Right atrium auricular region (tissue), 2 donors: ENCODE measurements around the gene BACH2. TPM values are rescaled to one million over a fixed set of nuclear protein-coding genes. Genes with fewer than 3 reads are reported as not detected.
"Not testable (repeated sequence)": the region's sequence is repeated elsewhere in the genome, so short reads cannot be mapped to it uniquely, and the experiment has no call there.

Experiments used
- DNase-seq: peaks from one replicate; pipeline ENCODE4 v3.0.0-alpha.2; 2019; ENCODE audit warnings: low spot score
- H3K27ac ChIP-seq, 2 donors: fragments of 200-600 bp; sonication (generic); 1 replicate in 1 of 2; 2 replicates in 1 of 2; pipeline ENCODE4 v1.5.1; 2016 to 2019
- H3K27me3 ChIP-seq, 2 donors: fragments of 200-600 bp; sonication (generic); one replicate each; pipeline versions ENCODE4 v1.5.1 to v1.6.0; 2017 to 2019
- H3K36me3 ChIP-seq: fragments of 200-600 bp; sonication (generic); one replicate; pipeline ENCODE4 v1.5.1; 2016
- H3K4me1 ChIP-seq, 2 donors: fragments of 200-600 bp; sonication (generic); one replicate each; pipeline versions ENCODE4 v1.5.1 to v1.6.0; 2017 to 2019
- H3K4me3 ChIP-seq, 2 donors: fragments of 200-600 bp; sonication (generic); 1 replicate in 1 of 2; 2 replicates in 1 of 2; pipeline ENCODE4 v1.5.1; 2017 to 2019; ENCODE audit warnings: mild to moderate bottlenecking in 1 of 2, moderate library complexity in 1 of 2
- H3K9me3 ChIP-seq, 2 donors: fragments of 200-600 bp; sonication (generic); one replicate each; pipeline ENCODE4 v1.5.1; 2019
- CTCF ChIP-seq, 2 donors: fragments of 200-600 bp; sonication (generic); IDR thresholded peaks; one replicate each; pipeline ENCODE4 v1.5.1; 2019; ENCODE audit warnings: antibody characterized with exemption in 2 of 2
- total RNA-seq, 2 donors: library from RNA; depleted of rRNA; stranded (reverse); fragments of >200 nt; gene quantifications; one replicate each; pipeline ENCODE4 v1.1.0, GENCODE V29; 2016

BACH2 gene
- total RNA-seq, 2 donors from 2014 or later, result 0.82 to 2.2 TPM

GRCh38 chr6:89916136-89916920 is 380.3 kb downstream of the BACH2 start:
- no peaks in the 10 kb centered on the region for H3K27me3 ChIP-seq

GRCh38 chr6:89910902-89911240 is 385.8 kb downstream of the BACH2 start:
- Histone ChIP-seq H3K9me3 (peaks cover 0 to 9% of the 10 kb centered on the region in 2 donors), H3K4me1 (no peaks in the 10 kb centered on the region), H3K4me3 (no peak overlapping the region), H3K27me3 (no peaks in the 10 kb centered on the region), H3K27ac (no peak overlapping the region), H3K36me3 (no peaks in the 10 kb centered on the region)
- TF ChIP-seq CTCF (IDR thresholded peaks at IDR 0.05), result no peak
- DNase-seq, result no peak

More at GRCh38 chr6:89916136-89916920, 380.3 kb downstream of the BACH2 start:
- Histone ChIP-seq H3K4me1 (no peaks in the 10 kb centered on the region), H3K4me3 (no peak overlapping the region), H3K36me3 (no peaks in the 10 kb centered on the region), H3K27ac (no peak overlapping the region), H3K9me3 (peaks cover 4 to 23% of the 10 kb centered on the region in 2 donors)
- TF ChIP-seq CTCF (IDR thresholded peaks at IDR 0.05), result no peak
- DNase-seq, result no peak

- not testable (repeated sequence) for H3K4me3 ChIP-seq, H3K27ac ChIP-seq, H3K36me3 ChIP-seq, DNase-seq, H3K4me1 ChIP-seq, H3K27me3 ChIP-seq, H3K9me3 ChIP-seq
Observed at GRCh38 chr6:89910001-89910901, 386.4 kb downstream of the BACH2 start.

GRCh38 chr6:89895276-89895874 is 401.3 kb downstream of the BACH2 start:
- DNase-seq, result no peak
- TF ChIP-seq CTCF (IDR thresholded peaks at IDR 0.05), result no peak
- H3K27me3 ChIP-seq, result peaks cover 4 to 7% of the 10 kb centered on the region in 2 donors

GRCh38 chr6:89894169-89894568 is 402.5 kb downstream of the BACH2 start, which contains the start of gene GJA10:
TSS of gene GJA10 (plus strand) at chr6:89894469. CDS start at chr6:89894469, 0 bp downstream.
- Histone ChIP-seq H3K9me3 (no peaks in the 10 kb centered on the region), H3K27ac (no peak within 1 kb of the TSS), H3K4me1 (no peaks in the 10 kb centered on the region), H3K27me3 (peaks cover 4 to 7% of the 10 kb centered on the region in 2 donors), H3K4me3 (no peak within 1 kb of the TSS), H3K36me3 (no peaks in the 10 kb centered on the region)
- no peak for DNase-seq
- TF ChIP-seq CTCF (IDR thresholded peaks at IDR 0.05), result no peak

More at GRCh38 chr6:89895276-89895874, 401.3 kb downstream of the BACH2 start:
- Histone ChIP-seq H3K9me3 (no peaks in the 10 kb centered on the region), H3K4me3 (no peak overlapping the region), H3K36me3 (no peaks in the 10 kb centered on the region), H3K4me1 (no peaks in the 10 kb centered on the region), H3K27ac (no peak overlapping the region)

- not testable (repeated sequence) for H3K9me3 ChIP-seq, H3K27ac ChIP-seq, DNase-seq, H3K4me1 ChIP-seq, H3K4me3 ChIP-seq, H3K36me3 ChIP-seq
- H3K27me3 ChIP-seq, result peaks cover 4 to 12% of the 10 kb centered on the region in 2 donors
Observed at GRCh38 chr6:89892577-89892976, 404.1 kb downstream of the BACH2 start.

GRCh38 chr6:89890845-89891528 is 405.7 kb downstream of the BACH2 start:
- peaks cover 4 to 12% of the 10 kb centered on the region in 2 donors for H3K27me3 ChIP-seq

More at GRCh38 chr6:89890845-89891528, 405.7 kb downstream of the BACH2 start:
- not testable (repeated sequence) for H3K36me3 ChIP-seq, H3K4me3 ChIP-seq, H3K4me1 ChIP-seq, H3K27ac ChIP-seq, DNase-seq, H3K9me3 ChIP-seq
